ENCODE measurements around the gene C11orf42. TPM values are rescaled to one million over a fixed set of nuclear protein-coding genes. Genes with fewer than 3 reads are reported as not detected.

The C11orf42 gene
- total and polyA plus RNA-seq, 8 donors: not detected

GRCh38 chr11:6224421-6224820 lies 19.1 kb downstream of the C11orf42 start:
- WGBS, 5 donors: 94 to 100% (median 96%) methylated on average over 3 of the region's 3 CpGs
- DNase-seq: no peak
- Histone ChIP-seq H3K9me3 (no peaks in the 10 kb centered on the region), H3K4me3 (no peak overlapping the region), H3K36me3 (peaks cover 38 to 52% (median 52%) of the 10 kb centered on the region in 4 donors), H3K4me1 (peaks cover 0 to 43% (median 17%) of the 10 kb centered on the region in 4 donors), H3K27me3 (no peaks in the 10 kb centered on the region), H3K27ac (no peak overlapping the region)
- intact Hi-C loops (cut with DNase I; ENCODE audit: low total_unique reads): no loop called here
- TF ChIP-seq POLR2AphosphoS5 (IDR thresholded peaks at IDR 0.05) (no peak), POLR2A (IDR thresholded peaks at IDR 0.05) (no peak), CTCF (IDR thresholded peaks at IDR 0.05) (no peak)

- Histone ChIP-seq H3K36me3 (peaks cover 37 to 46% (median 46%) of the 10 kb centered on the region in 4 donors), H3K27me3 (no peaks in the 10 kb centered on the region), H3K9me3 (no peaks in the 10 kb centered on the region), H3K27ac (no peak overlapping the region), H3K4me1 (peaks cover under 1 to 43% (median 21%) of the 10 kb centered on the region in 4 donors), H3K4me3 (no peak overlapping the region)
- DNase-seq: no peak
- WGBS, 5 donors: 20 to 58% (median 36%) methylated on average over 1 of the region's 1 CpG
- intact Hi-C loops (cut with DNase I; ENCODE audit: low total_unique reads): no loop called here
- TF ChIP-seq POLR2AphosphoS5 (IDR thresholded peaks at IDR 0.05) (no peak), CTCF (IDR thresholded peaks at IDR 0.05) (no peak), EP300 (IDR thresholded peaks at IDR 0.05) (no peak), POLR2A (IDR thresholded peaks at IDR 0.05) (no peak)
Observed at GRCh38 chr11:6225024-6225423, 19.7 kb downstream of the C11orf42 start.

- intact Hi-C loops (cut with DNase I; ENCODE audit: low total_unique reads): no loop called here
- H3K27me3 ChIP-seq: no peaks in the 10 kb centered on the region
- peaks cover 29 to 37% (median 37%) of the 10 kb centered on the region in 4 donors for H3K36me3 ChIP-seq
- H3K4me3 ChIP-seq: no peak overlapping the region
- H3K27ac ChIP-seq: peak overlapping the region in 1 of 5 donors; percentile 38
- DNase-seq: peak in 1 of 2 donors; percentile 15
- peaks cover 5 to 50% (median 29%) of the 10 kb centered on the region in 4 donors for H3K4me1 ChIP-seq
- WGBS, 5 donors: 55 to 65% (median 61%) methylated on average over 2 of the region's 2 CpGs
- TF ChIP-seq CTCF (IDR thresholded peaks at IDR 0.05): no peak
- TF ChIP-seq EP300 (IDR thresholded peaks at IDR 0.05): no peak
- H3K9me3 ChIP-seq: no peaks in the 10 kb centered on the region
Observed at GRCh38 chr11:6225896-6226295, 20.5 kb downstream of the C11orf42 start.

GRCh38 chr11:6228520-6228919 lies 23.2 kb downstream of the C11orf42 start:
- Histone ChIP-seq H3K9me3 (no peaks in the 10 kb centered on the region), H3K36me3 (peaks cover 9 to 11% (median 11%) of the 10 kb centered on the region in 4 donors), H3K4me3 (no peak overlapping the region), H3K27ac (no peak overlapping the region), H3K27me3 (no peaks in the 10 kb centered on the region), H3K4me1 (peaks cover 13 to 63% (median 40%) of the 10 kb centered on the region in 4 donors)
- no peak for DNase-seq
- TF ChIP-seq POLR2AphosphoS5 (IDR thresholded peaks at IDR 0.05) (no peak), POLR2A (IDR thresholded peaks at IDR 0.05) (no peak), EP300 (IDR thresholded peaks at IDR 0.05) (no peak), CTCF (IDR thresholded peaks at IDR 0.05) (no peak)
- intact Hi-C loops (cut with DNase I; ENCODE audit: low total_unique reads): no loop called here
- WGBS, 5 donors: 51 to 71% (median 57%) methylated on average over 3 of the region's 3 CpGs

Data from stomach (tissue), 9 donors.